NCI-H1092 (cell line): ENCODE measurements around the gene NR6A1.
"Not testable (repeated sequence)": the region's sequence is repeated elsewhere in the genome, so short reads cannot be mapped to it uniquely, and the experiment has no call there.

Experiments
- DNase-seq: peaks from one replicate; lab custom pipeline; 2025; lab: John Stamatoyannopoulos, UW

NR6A1 gene

GRCh38 chr9:124759327-124759726 is 11.8 kb downstream of the NR6A1 start:
- no peak for DNase-seq

GRCh38 chr9:124758691-124759090 is 12.4 kb downstream of the NR6A1 start:
- no peak for DNase-seq

GRCh38 chr9:124758061-124758460 is 13.1 kb downstream of the NR6A1 start:
- no peak for DNase-seq

- DNase-seq = no peak
Observed at GRCh38 chr9:124757616-124758015, 13.5 kb downstream of the NR6A1 start.

GRCh38 chr9:124756011-124756410 is 15.1 kb downstream of the NR6A1 start:
- DNase-seq = no peak

GRCh38 chr9:124755061-124755460 is 16.1 kb downstream of the NR6A1 start:
- DNase-seq = no peak

- DNase-seq = no peak
Observed at GRCh38 chr9:124754289-124754688, 16.8 kb downstream of the NR6A1 start.

- DNase-seq = no peak
Observed at GRCh38 chr9:124752967-124753366, 18.1 kb downstream of the NR6A1 start.

- DNase-seq = no peak
Observed at GRCh38 chr9:124749781-124750180, 21.3 kb downstream of the NR6A1 start.

- DNase-seq = no peak
Observed at GRCh38 chr9:124749284-124749683, 21.8 kb downstream of the NR6A1 start.

- no peak for DNase-seq
Observed at GRCh38 chr9:124747065-124747464, 24.0 kb downstream of the NR6A1 start.

GRCh38 chr9:124743686-124744348 is 27.3 kb downstream of the NR6A1 start:
- no peak for DNase-seq

GRCh38 chr9:124742940-124743339 is 28.2 kb downstream of the NR6A1 start:
- DNase-seq = no peak

- DNase-seq = no peak
Observed at GRCh38 chr9:124741662-124742061, 29.4 kb downstream of the NR6A1 start.

- DNase-seq = no peak
Observed at GRCh38 chr9:124741149-124741548, 30.0 kb downstream of the NR6A1 start.

GRCh38 chr9:124739360-124739759 is 31.8 kb downstream of the NR6A1 start:
- no peak for DNase-seq

- DNase-seq = not testable (repeated sequence)
Observed at GRCh38 chr9:124738075-124738474, 33.0 kb downstream of the NR6A1 start.

GRCh38 chr9:124735121-124735520 is 36.0 kb downstream of the NR6A1 start:
- no peak for DNase-seq

GRCh38 chr9:124734741-124735083 is 36.4 kb downstream of the NR6A1 start:
- DNase-seq = not testable (repeated sequence)

- DNase-seq = no peak
Observed at GRCh38 chr9:124733964-124734740, 37.0 kb downstream of the NR6A1 start.

- DNase-seq = no peak
Observed at GRCh38 chr9:124730772-124731171, 40.3 kb downstream of the NR6A1 start.

GRCh38 chr9:124726886-124727285 is 44.2 kb downstream of the NR6A1 start:
- DNase-seq = no peak

- DNase-seq = no peak
Observed at GRCh38 chr9:124725068-124725452, 46.1 kb downstream of the NR6A1 start.
